Measurements from ENCODE around the gene CYB561D1. TPM values are rescaled to one million over a fixed set of nuclear protein-coding genes. Genes with fewer than 3 reads are reported as not detected.

Gene CYB561D1
- total and polyA plus RNA-seq, 2 donors (not counting 3 experiments of a cell fraction or from before 2014, with no cell fraction given): 7.2 to 7.3 TPM

- Histone ChIP-seq H3K9me3 (replicated peaks; ENCODE audit: control insufficient read depth, insufficient read depth, low read length) (no peaks in the 10 kb centered on the region), H3K4me2 (ENCODE audit: insufficient read depth, low read length) (no peak overlapping the region), H3K4me1 (ENCODE audit: control insufficient read depth, extremely low read depth, insufficient read depth, low read length) (peaks cover 15% of the 10 kb centered on the region), H3K36me3 (ENCODE audit: control insufficient read depth in 2 of 2, extremely low read depth in 1 of 2, insufficient read depth in 2 of 2, low read length in 2 of 2) (no peaks in the 10 kb centered on the region), H4K20me1 (replicated peaks; ENCODE audit: control insufficient read depth, extremely low read depth, insufficient read depth, low read length) (no peaks in the 10 kb centered on the region), H3K27me3 (ENCODE audit: control insufficient read depth in 2 of 2, insufficient read depth in 2 of 2, low read length in 2 of 2) (peaks cover 0 to 2% of the 10 kb centered on the region in 2 experiments), H2AFZ (ENCODE audit: low read depth, low read length) (no peak overlapping the region), H3K4me3 (replicated peaks in 1 of 3; ENCODE audit: insufficient read depth in 1 of 3, low read depth in 1 of 3, low read length in 3 of 3) (no peak overlapping the region), H3K9ac (replicated peaks; ENCODE audit: extremely low read depth, insufficient read depth, low read length) (no peak overlapping the region), H3K27ac (ENCODE audit: insufficient read depth, low read depth, low read length) (no peak overlapping the region), H3K9me1 (replicated peaks; ENCODE audit: control insufficient read depth, extremely low read depth, insufficient read depth, low read length) (no peaks in the 10 kb centered on the region), H3K79me2 (ENCODE audit: control insufficient read depth, insufficient read depth, low read length) (peaks cover 8% of the 10 kb centered on the region)
- BruUV-seq (replicated peaks): no TSS peak
- intact Hi-C loops (cut with micrococcal nuclease) (loop anchor here (10.0 kb wide), 1 partner anchor 351 kb away; no protein-coding TSS in a partner anchor), dilution Hi-C loops (cut with MboI; ENCODE audit: extremely low pct_ligation_motif_present, low sequenced_read_pairs) (no loop called here)
- no peak for TF ChIP-seq JUN (IDR thresholded peaks at IDR 0.05; ENCODE audit: borderline replicate concordance, insufficient read depth, insufficient read length, low read depth)
- TF ChIP-seq EZH2 (IDR thresholded peaks at IDR 0.05; ENCODE audit: borderline replicate concordance, low read depth, low read length, severe bottlenecking): no peak
- TF ChIP-seq GATA2 (IDR thresholded peaks at IDR 0.05; ENCODE audit: insufficient read depth, insufficient read length, low read depth, low read length): no peak
- no peak for TF ChIP-seq MAX (IDR thresholded peaks at IDR 0.05; ENCODE audit: insufficient read depth, insufficient read length)
- TF ChIP-seq CTCF (IDR thresholded peaks at IDR 0.05; ENCODE audit: extremely low read depth in 1 of 2, insufficient read depth in 1 of 2, low read depth in 1 of 2, low read length in 2 of 2): no peak
- TF ChIP-seq FOS (IDR thresholded peaks at IDR 0.05; ENCODE audit: borderline replicate concordance, insufficient read depth, low read length): no peak
- no peak for TF ChIP-seq MYC (IDR thresholded peaks at IDR 0.05; ENCODE audit: low read depth, low read length)
- TF ChIP-seq POLR2AphosphoS5 (IDR thresholded peaks at IDR 0.05; ENCODE audit: insufficient read depth, low read depth, low read length): no peak
- no peak for TF ChIP-seq POLR2A (IDR thresholded peaks at IDR 0.05; ENCODE audit: low read depth, low read length)
- FAIRE-seq (no peak), DNase-seq (ENCODE audit: low read depth, low spot score) (no peak)
- CTCF ChIA-PET: interaction anchor here (1.1 to 4.9 kb wide), 8 partner anchors 11 to 441 kb away, joined by 3 to 565 read pairs (median 32); partner anchors contain the start of gene AHCYL1
- POLR2A ChIA-PET: no interaction called here
Measured at GRCh38 chr1:109543283-109543987, 49.5 kb downstream of the CYB561D1 start.

Data from endothelial cell of umbilical vein (primary cell).